Stimulated activated CD8-positive, alpha-beta memory T cell treated with anti-CD3 and anti-CD28 coated beads, Interleukin-15, amount 100 ng/mL, for 24 hours (primary cell): Measurements from ENCODE around the gene ERVFRD-1.
"Not testable (repeated sequence)": the region's sequence is repeated elsewhere in the genome, so short reads cannot be mapped to it uniquely, and the experiment has no call there.

ENCODE experiments used
- DNase-seq: peaks from one replicate; pipeline ENCODE4 v3.0.0-alpha.2; 2020; ENCODE audit warnings: low read depth

ERVFRD-1 gene

GRCh38 chr6:11087141-11087812 lies 24.2 kb downstream of the ERVFRD-1 start:
- DNase-seq = not testable (repeated sequence)

- DNase-seq = no peak
Observed at GRCh38 chr6:11085758-11086435, 25.6 kb downstream of the ERVFRD-1 start.

- DNase-seq = no peak
Observed at GRCh38 chr6:11083956-11084355, 27.6 kb downstream of the ERVFRD-1 start.

GRCh38 chr6:11083491-11083890 lies 28.0 kb downstream of the ERVFRD-1 start:
- no peak for DNase-seq

- DNase-seq = no peak
Observed at GRCh38 chr6:11080296-11080695, 31.2 kb downstream of the ERVFRD-1 start.

GRCh38 chr6:11078266-11078665 lies 33.3 kb downstream of the ERVFRD-1 start:
- no peak for DNase-seq

- DNase-seq = no peak
Observed at GRCh38 chr6:11076540-11076939, 35.0 kb downstream of the ERVFRD-1 start.

- no peak for DNase-seq
Observed at GRCh38 chr6:11072101-11072500, 39.4 kb downstream of the ERVFRD-1 start.

- DNase-seq = no peak
Observed at GRCh38 chr6:11069760-11070159, 41.8 kb downstream of the ERVFRD-1 start.

GRCh38 chr6:11067348-11067747 lies 44.2 kb downstream of the ERVFRD-1 start:
- DNase-seq = no peak

- no peak for DNase-seq
Observed at GRCh38 chr6:11066505-11067347, 44.8 kb downstream of the ERVFRD-1 start.

GRCh38 chr6:11065436-11066202 lies 45.9 kb downstream of the ERVFRD-1 start:
- no peak for DNase-seq

- DNase-seq = no peak
Observed at GRCh38 chr6:11064836-11065235, 46.7 kb downstream of the ERVFRD-1 start.

- DNase-seq = no peak
Observed at GRCh38 chr6:11062715-11063114, 48.8 kb downstream of the ERVFRD-1 start.

GRCh38 chr6:11062083-11062482 lies 49.4 kb downstream of the ERVFRD-1 start:
- no peak for DNase-seq

- DNase-seq = no peak
Observed at GRCh38 chr6:11058406-11058805, 53.1 kb downstream of the ERVFRD-1 start.

GRCh38 chr6:11056871-11057270 lies 54.7 kb downstream of the ERVFRD-1 start:
- DNase-seq = no peak

- DNase-seq = no peak
Observed at GRCh38 chr6:11055127-11055627, 56.3 kb downstream of the ERVFRD-1 start.

GRCh38 chr6:11054722-11055121 lies 56.8 kb downstream of the ERVFRD-1 start:
- DNase-seq = no peak

- no peak for DNase-seq
Observed at GRCh38 chr6:11053307-11053706, 58.2 kb downstream of the ERVFRD-1 start.
